OCI-LY7 (cell line): ENCODE data around the gene LYRM9. TPM values are rescaled to one million over a fixed set of nuclear protein-coding genes. Genes with fewer than 3 reads are reported as not detected.
"Not testable (repeated sequence)": the region's sequence is repeated elsewhere in the genome, so short reads cannot be mapped to it uniquely, and the experiment has no call there.

ENCODE experiments used
- BruUV-seq: library from RNA; stranded (reverse); fragments of 400-500 nt; replicated peaks from 2 replicates; lab custom pipeline; 2021; lab: Mats Ljungman, UMichigan
- CTCF ChIA-PET: fragments of 300-600 bp; sonication (Branson Sonifier 250); formaldehyde crosslinking; loops from one replicate; lab custom pipeline; 2022; ENCODE audit warnings: antibody characterized with exemption; ENCODE audit not compliant: unreplicated experiment; lab: Charles Lee
- POLR2A ChIA-PET: fragments of 300-600 bp; sonication (Branson Sonifier 250); formaldehyde crosslinking; loops from one replicate; lab custom pipeline; 2022; ENCODE audit warnings: antibody characterized with exemption; lab: Charles Lee
- DNase-seq: peaks from one replicate; pipeline ENCODE4 v3.0.0-alpha.2; 2015; ENCODE audit warnings: low spot score
- H2AFZ ChIP-seq: fragments of 200-600 bp; sonication (generic), shearing (Covaris generic); 2 replicates; pipeline ENCODE4 v1.6.1; 2014; ENCODE audit warnings: mild to moderate bottlenecking, antibody characterized with exemption, low read length, moderate library complexity
- H3K27ac ChIP-seq: fragments of 200-600 bp; sonication (generic); 2 replicates; pipeline ENCODE4 v1.5.1; 2014; ENCODE audit warnings: mixed run types, low read depth, mild to moderate bottlenecking, moderate library complexity, low read length, inconsistent platforms; ENCODE audit not compliant: poor library complexity, severe bottlenecking
- H3K36me3 ChIP-seq: fragments of 200-600 bp; sonication (generic); 2 replicates; pipeline ENCODE4 v1.6.1; 2014; ENCODE audit warnings: mild to moderate bottlenecking, antibody characterized with exemption, low read length, moderate library complexity, mixed read lengths; ENCODE audit not compliant: insufficient read depth
- H3K4me1 ChIP-seq: fragments of 200-600 bp; sonication (generic); 2 replicates; pipeline ENCODE4 v1.5.1; 2014; ENCODE audit warnings: mild to moderate bottlenecking, low read length; ENCODE audit not compliant: insufficient read depth, poor library complexity, severe bottlenecking
- H3K4me2 ChIP-seq: fragments of 200-600 bp; sonication (generic); 2 replicates; pipeline ENCODE4 v1.6.1; 2014; ENCODE audit warnings: mild to moderate bottlenecking, low read length
- H3K4me3 ChIP-seq: fragments of 200-600 bp; sonication (generic); 2 replicates; pipeline ENCODE4 v1.5.1; 2014; ENCODE audit warnings: mild to moderate bottlenecking, low read depth, low read length; ENCODE audit not compliant: poor library complexity, severe bottlenecking
- H3K79me2 ChIP-seq: fragments of 200-600 bp; sonication (generic); 2 replicates; pipeline ENCODE4 v1.6.1; 2016; ENCODE audit warnings: low read depth, mild to moderate bottlenecking, low read length, moderate library complexity, mixed read lengths; ENCODE audit not compliant: insufficient read depth
- H3K9me2 ChIP-seq: fragments of 200-600 bp; sonication (generic); 2 replicates; pipeline ENCODE4 v1.6.1; 2016; ENCODE audit warnings: mild to moderate bottlenecking, low read length, mixed read lengths; ENCODE audit not compliant: insufficient read depth
- H3K9me3 ChIP-seq: fragments of 200-600 bp; sonication (generic); 2 replicates; pipeline ENCODE4 v1.6.1; 2014; ENCODE audit warnings: mild to moderate bottlenecking, mixed run types, low read length, mixed read lengths
- H4K20me1 ChIP-seq: fragments of 200-600 bp; sonication (generic); 2 replicates; pipeline ENCODE4 v1.6.1; 2014; ENCODE audit warnings: mild to moderate bottlenecking, antibody characterized with exemption, low read length, moderate library complexity, mixed read lengths; ENCODE audit not compliant: insufficient read depth
- CTCF ChIP-seq: fragments of 200-600 bp; sonication (generic); conservative IDR thresholded peaks from 2 replicates; pipeline ENCODE4 v1.5.1; 2014; ENCODE audit warnings: mild to moderate bottlenecking, antibody characterized with exemption, low read length, moderate library complexity, mixed read lengths
- EZH2phosphoT487 ChIP-seq: fragments of 200-600 bp; sonication (generic); IDR thresholded peaks from 2 replicates; pipeline ENCODE4 v1.6.1; 2018; ENCODE audit warnings: low read depth, borderline replicate concordance, mild to moderate bottlenecking, mixed run types, antibody characterized with exemption, low read length, moderate library complexity, mixed read lengths
- intact Hi-C: fragments of 100-400 bp; cut with micrococcal nuclease; formaldehyde crosslinking; loops from one replicate; pipeline ENCODE4 v1.10.0; 2022; ENCODE audit not compliant: unreplicated experiment
- total RNA-seq, 2 experiments: library from RNA; depleted of rRNA in 1 of 2; stranded (reverse); fragments of >200 nt in 1 of 2; shearing (Covaris generic) in 1 of 2; gene quantifications; 2 replicates each; pipeline ENCODE4 v1.2.3, GENCODE V29; 2014 to 2022

LYRM9 gene
- total RNA-seq, 2 experiments from 2014 or later: 0.35 to 1.4 TPM

- DNase-seq: no peak
- intact Hi-C loops: no loop called here
- Histone ChIP-seq H2AFZ (no peak overlapping the region), H4K20me1 (no peaks in the 10 kb centered on the region), H3K4me1 (no peaks in the 10 kb centered on the region), H3K36me3 (no peaks in the 10 kb centered on the region), H3K9me3 (no peaks in the 10 kb centered on the region), H3K4me2 (no peak overlapping the region), H3K4me3 (no peak overlapping the region), H3K9me2 (no peaks in the 10 kb centered on the region), H3K27ac (no peak overlapping the region), H3K79me2 (no peaks in the 10 kb centered on the region)
- ChIA-PET CTCF (no interaction called here), POLR2A (interaction anchor here (0.7 kb wide), 1 partner anchor 318 kb away, joined by 3 read pairs; no protein-coding TSS in a partner anchor)
- BruUV-seq: no TSS peak
- TF ChIP-seq CTCF (no peak), EZH2phosphoT487 (no peak)
Measured at GRCh38 chr17:27853091-27853490, 40.1 kb downstream of the LYRM9 start.

- POLR2A ChIA-PET: no interaction called here
- Histone ChIP-seq H3K4me1 (no peaks in the 10 kb centered on the region), H3K79me2 (no peaks in the 10 kb centered on the region), H3K36me3 (no peaks in the 10 kb centered on the region), H3K9me2 (no peaks in the 10 kb centered on the region), H2AFZ (no peak overlapping the region), H3K27ac (no peak overlapping the region), H4K20me1 (no peaks in the 10 kb centered on the region), H3K4me2 (no peak overlapping the region), H3K4me3 (no peak overlapping the region), H3K9me3 (no peaks in the 10 kb centered on the region)
- CTCF ChIA-PET: no interaction called here
- DNase-seq: no peak
- BruUV-seq: no TSS peak
- intact Hi-C loops: no loop called here
- TF ChIP-seq CTCF (no peak), EZH2phosphoT487 (no peak)
Measured at GRCh38 chr17:27849474-27850185, 43.5 kb downstream of the LYRM9 start.

- no peaks in the 10 kb centered on the region for H3K9me2 ChIP-seq
- intact Hi-C loops: no loop called here
- no peaks in the 10 kb centered on the region for H3K4me1 ChIP-seq
- H3K36me3 ChIP-seq: no peaks in the 10 kb centered on the region
- H3K9me3 ChIP-seq: no peaks in the 10 kb centered on the region
- no peaks in the 10 kb centered on the region for H4K20me1 ChIP-seq
- no peak overlapping the region for H3K27ac ChIP-seq
- CTCF ChIA-PET: no interaction called here
- POLR2A ChIA-PET: no interaction called here
- no peak for DNase-seq
- BruUV-seq: no TSS peak
- no peak overlapping the region for H3K4me2 ChIP-seq
- H3K4me3 ChIP-seq: no peak overlapping the region
- TF ChIP-seq EZH2phosphoT487 (no peak), CTCF (no peak)
- no peaks in the 10 kb centered on the region for H3K79me2 ChIP-seq
- H2AFZ ChIP-seq: no peak overlapping the region
Measured at GRCh38 chr17:27848931-27849330, 44.2 kb downstream of the LYRM9 start.

DNA sequence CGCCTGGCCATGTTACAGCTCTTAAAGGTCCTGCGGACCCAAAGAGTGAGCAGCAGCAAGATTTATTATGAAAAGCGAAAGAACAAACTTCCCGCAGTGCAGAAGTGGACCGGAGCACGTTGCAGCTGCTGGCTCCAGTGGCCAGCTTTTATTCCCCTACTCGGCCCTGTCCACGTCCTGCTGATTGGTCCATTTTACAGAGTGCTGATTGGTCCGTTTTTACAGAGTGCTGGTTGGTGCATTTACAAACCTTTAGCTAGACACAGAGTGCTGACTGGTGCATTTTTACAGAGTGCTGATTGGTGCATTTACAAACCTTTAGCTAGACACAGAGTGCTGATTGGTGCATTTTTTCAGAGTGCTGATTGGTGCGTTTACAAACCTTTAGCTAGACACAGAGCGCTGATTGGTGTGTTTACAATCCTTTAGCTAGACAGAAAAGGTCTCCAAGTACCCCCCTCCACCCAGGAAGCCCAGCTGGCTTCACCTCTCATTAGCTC lies 46.3 kb downstream of the LYRM9 start:
- H3K9me3 ChIP-seq, H4K20me1 ChIP-seq, H3K9me2 ChIP-seq, intact Hi-C loops, H2AFZ ChIP-seq, H3K27ac ChIP-seq, H3K79me2 ChIP-seq, H3K36me3 ChIP-seq, CTCF ChIA-PET, H3K4me3 ChIP-seq, H3K4me2 ChIP-seq, BruUV-seq, H3K4me1 ChIP-seq, DNase-seq: not testable (repeated sequence)
- POLR2A ChIA-PET: interaction anchor here (0.8 kb wide), 1 partner anchor 17 kb away, joined by 3 read pairs; no protein-coding TSS in a partner anchor
